Subcutaneous adipose tissue (tissue), 4 donors: ENCODE results near the gene PRR3. TPM values are rescaled to one million over a fixed set of nuclear protein-coding genes. Genes with fewer than 3 reads are reported as not detected.

ENCODE experiments used
- CTCF ChIP-seq: fragments of 450-650 bp; IDR thresholded peaks from one replicate; pipeline ENCODE4 v1.5.1; 2016; ENCODE audit warnings: low read depth, mild to moderate bottlenecking, control low read depth, antibody characterized with exemption, moderate library complexity
- total RNA-seq, 4 donors: library from RNA; depleted of rRNA; stranded (reverse); fragments of >200 nt; gene quantifications; one replicate each; pipeline ENCODE4 v1.1.0, GENCODE V29; 2016

The PRR3 gene
- total RNA-seq, 4 donors from 2014 or later: 2.4 to 4.4 (median 4.2) TPM

DNA sequence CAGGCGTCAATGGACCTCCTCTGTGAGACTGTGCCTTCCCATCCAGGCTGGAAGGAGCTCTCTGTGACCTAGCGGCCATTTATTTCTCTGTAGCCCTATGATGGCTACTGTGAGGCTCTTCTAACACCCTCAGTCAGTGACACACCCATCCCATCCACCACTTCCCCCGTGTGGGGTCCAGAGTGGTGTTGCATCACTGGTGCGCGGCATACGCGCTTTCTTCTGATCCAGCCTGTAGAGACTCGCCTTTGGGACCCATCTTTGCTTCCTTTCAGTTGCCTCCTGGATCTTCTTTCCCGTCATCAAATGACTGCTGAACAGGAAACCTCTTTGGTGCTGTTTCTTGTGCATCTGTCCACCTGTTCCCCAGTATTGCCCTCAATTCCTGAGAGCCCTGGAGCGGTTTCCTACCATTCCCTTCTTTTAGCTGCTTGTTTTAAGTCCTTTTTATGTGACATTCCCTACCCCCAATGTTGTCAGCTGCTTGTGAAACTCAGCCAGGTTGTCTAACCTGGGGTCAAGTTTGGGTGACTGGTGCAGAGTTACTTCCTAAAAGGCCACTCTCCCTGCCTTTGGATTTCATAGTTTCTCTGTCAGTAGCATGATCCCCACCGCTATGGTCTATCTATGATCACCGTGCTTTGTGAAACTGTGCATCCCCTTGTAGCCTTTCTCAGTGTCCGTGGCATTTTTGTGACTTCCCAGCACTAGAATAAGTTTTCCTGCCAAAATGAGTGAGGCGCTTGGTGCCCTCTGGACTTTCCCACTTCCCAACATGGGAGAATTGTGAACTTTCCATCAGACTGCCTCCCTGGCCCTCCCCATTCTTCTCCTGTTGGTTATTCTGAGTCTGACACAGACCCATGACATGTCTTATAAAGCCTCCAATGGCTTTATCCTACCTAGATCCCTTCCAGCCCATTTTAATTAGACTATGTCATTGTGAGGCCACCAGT is 5.7 kb downstream of the PRR3 start:
- no peak for TF ChIP-seq CTCF

DNA sequence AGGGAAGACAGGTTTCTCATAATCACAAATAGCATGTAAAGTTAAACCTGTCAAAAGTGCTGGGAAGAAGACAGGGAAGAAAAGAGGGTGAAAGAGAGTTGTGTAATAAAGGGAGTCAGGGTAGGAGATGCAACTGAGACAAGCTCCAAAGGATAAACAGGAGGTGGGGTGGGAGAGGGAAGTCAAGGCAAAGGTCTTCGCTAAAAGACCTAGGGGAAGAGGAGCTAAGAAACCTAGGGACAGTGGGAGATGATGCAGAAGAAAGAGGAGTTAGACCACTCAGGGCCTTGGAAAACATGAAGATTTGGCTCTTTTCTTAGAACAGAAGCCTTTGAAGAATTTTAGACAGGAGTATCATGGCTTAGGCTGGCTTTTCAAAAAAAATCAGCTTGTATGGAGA is 7.0 kb downstream of the PRR3 start:
- no peak for TF ChIP-seq CTCF

DNA sequence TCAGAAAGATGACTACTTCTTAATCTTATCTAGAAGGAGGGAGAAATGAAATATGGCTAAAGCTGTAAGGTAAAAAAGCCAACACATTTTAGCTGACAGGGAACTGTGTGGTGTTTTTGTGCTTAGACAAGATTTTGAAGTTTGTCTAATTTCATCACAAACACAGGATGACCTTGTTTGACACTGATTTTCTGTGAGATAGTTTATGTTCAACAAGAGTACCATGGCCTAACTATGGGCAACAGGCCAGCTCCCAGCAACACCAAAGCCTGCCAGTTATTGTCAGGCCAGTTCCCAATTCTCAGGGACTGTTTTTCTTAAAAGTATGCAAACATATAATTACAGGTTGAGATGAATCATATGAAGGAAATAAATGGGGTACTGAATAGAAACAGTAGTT is 8.7 kb downstream of the PRR3 start:
- TF ChIP-seq CTCF: no peak

- TF ChIP-seq CTCF: no peak
Measured at GRCh38 chr6:30568245-30568644, 11.2 kb downstream of the PRR3 start.

GRCh38 chr6:30570263-30570662 is 13.2 kb downstream of the PRR3 start:
- no peak for TF ChIP-seq CTCF

GRCh38 chr6:30570740-30571074 is 13.6 kb downstream of the PRR3 start:
- no peak for TF ChIP-seq CTCF

DNA sequence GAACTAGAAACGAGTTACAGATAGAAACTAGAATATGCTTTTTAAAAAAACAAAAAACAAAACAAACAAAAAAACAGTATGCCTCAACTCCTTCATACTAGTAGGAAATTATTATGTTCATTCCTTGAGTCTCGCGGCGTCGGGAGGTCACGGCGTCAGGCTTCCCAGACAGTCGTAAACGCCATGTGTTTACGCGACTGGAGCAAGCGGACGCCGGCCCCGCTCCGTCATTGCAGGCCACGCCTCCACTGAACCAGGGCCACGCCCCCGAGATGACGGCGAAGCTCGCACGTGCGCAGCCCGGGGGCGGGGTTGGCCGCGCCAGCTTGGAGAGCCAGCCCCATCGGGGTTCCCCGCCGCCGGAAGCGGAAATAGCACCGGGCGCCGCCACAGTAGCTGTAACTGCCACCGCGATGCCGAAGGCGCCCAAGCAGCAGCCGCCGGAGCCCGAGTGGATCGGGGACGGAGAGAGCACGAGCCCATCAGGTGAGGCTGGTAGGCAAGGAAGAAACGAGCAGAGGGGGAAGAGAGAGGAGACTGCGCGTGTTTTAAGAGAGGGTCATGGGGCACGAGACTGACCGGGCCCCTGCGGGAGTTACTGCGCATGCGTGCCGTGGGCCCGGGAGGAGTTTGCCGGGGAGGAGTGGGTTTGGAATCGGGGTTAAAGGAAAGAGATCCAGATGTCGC is 14.1 kb downstream of the PRR3 start, which contains the start of gene ABCF1:
TSS of gene ABCF1 (plus strand) at position 368 of the 687 bp plus-strand sequence. CDS start at position 414, 46 bp downstream.
- TF ChIP-seq CTCF: no peak
